Measurements from ENCODE around the gene PSMA8.

GRCh38 chr18:26181343-26181826 is 47.7 kb downstream of the PSMA8 start:
- TF ChIP-seq CTCF (IDR thresholded peaks at IDR 0.05) (no peak), EZH2phosphoT487 (IDR thresholded peaks at IDR 0.05; ENCODE audit: borderline replicate concordance, low read depth) (no peak), ELF1 (IDR thresholded peaks at IDR 0.05) (no peak)

Data from SK-N-SH (cell line).